IPS-NIHi11 (cell line): ENCODE results near the gene SH3RF3.
"Not testable (repeated sequence)": the region's sequence is repeated elsewhere in the genome, so short reads cannot be mapped to it uniquely, and the experiment has no call there.

Experiments
- DNase-seq: peaks from one replicate; pipeline ENCODE4 v3.0.0; 2012; ENCODE audit warnings: mixed read lengths, low spot score

Gene SH3RF3

GRCh38 chr2:109220860-109221259, 91.9 kb downstream of the SH3RF3 start:
- DNase-seq = no peak

- DNase-seq = not testable (repeated sequence)
Observed at GRCh38 chr2:109221316-109221715, 92.3 kb downstream of the SH3RF3 start.

GRCh38 chr2:109222422-109222821, 93.4 kb downstream of the SH3RF3 start:
- no peak for DNase-seq

GRCh38 chr2:109222825-109223471, 93.9 kb downstream of the SH3RF3 start:
- peak; percentile 61 for DNase-seq

- DNase-seq = no peak
Observed at GRCh38 chr2:109223490-109223889, 94.5 kb downstream of the SH3RF3 start.

GRCh38 chr2:109224341-109224740, 95.3 kb downstream of the SH3RF3 start:
- not testable (repeated sequence) for DNase-seq

- no peak for DNase-seq
Observed at GRCh38 chr2:109225170-109225782, 96.3 kb downstream of the SH3RF3 start.

GRCh38 chr2:109226128-109226527, 97.1 kb downstream of the SH3RF3 start:
- no peak for DNase-seq

GRCh38 chr2:109226622-109227021, 97.6 kb downstream of the SH3RF3 start:
- no peak for DNase-seq

- no peak for DNase-seq
Observed at GRCh38 chr2:109229094-109229675, 100.2 kb downstream of the SH3RF3 start.

- no peak for DNase-seq
Observed at GRCh38 chr2:109230941-109231420, 102.0 kb downstream of the SH3RF3 start.

- DNase-seq = no peak
Observed at GRCh38 chr2:109231428-109231827, 102.4 kb downstream of the SH3RF3 start.

GRCh38 chr2:109231996-109232705, 103.1 kb downstream of the SH3RF3 start:
- DNase-seq = no peak

- DNase-seq = no peak
Observed at GRCh38 chr2:109232909-109233308, 103.9 kb downstream of the SH3RF3 start.

GRCh38 chr2:109233643-109234042, 104.6 kb downstream of the SH3RF3 start:
- DNase-seq = no peak

- no peak for DNase-seq
Observed at GRCh38 chr2:109234355-109234754, 105.3 kb downstream of the SH3RF3 start.

GRCh38 chr2:109236147-109236546, 107.1 kb downstream of the SH3RF3 start:
- DNase-seq = no peak

GRCh38 chr2:109237792-109238191, 108.8 kb downstream of the SH3RF3 start:
- no peak for DNase-seq

- DNase-seq = no peak
Observed at GRCh38 chr2:109238580-109238979, 109.6 kb downstream of the SH3RF3 start.

GRCh38 chr2:109239720-109240119, 110.7 kb downstream of the SH3RF3 start:
- no peak for DNase-seq

- DNase-seq = no peak
Observed at GRCh38 chr2:109242210-109242653, 113.2 kb downstream of the SH3RF3 start.

- no peak for DNase-seq
Observed at GRCh38 chr2:109242654-109243331, 113.8 kb downstream of the SH3RF3 start.
